Colonic mucosa (tissue), 4 donors: ENCODE results near the gene LMLN. TPM values are rescaled to one million over a fixed set of nuclear protein-coding genes. Genes with fewer than 3 reads are reported as not detected.

Source experiments
- DNase-seq: peaks from one replicate; pipeline ENCODE4 v3.0.0-alpha.2; 2020
- H3K27ac ChIP-seq: fragments of 200-600 bp; one replicate; pipeline ENCODE4 v1.8.0; 2021
- H3K27me3 ChIP-seq: fragments of 200-600 bp; one replicate; pipeline ENCODE4 v1.8.0; 2021
- H3K36me3 ChIP-seq: fragments of 200-600 bp; one replicate; pipeline ENCODE4 v1.8.0; 2021
- H3K4me1 ChIP-seq: fragments of 200-600 bp; one replicate; pipeline ENCODE4 v1.8.0; 2021; ENCODE audit warnings: mild to moderate bottlenecking
- H3K4me3 ChIP-seq: fragments of 200-600 bp; one replicate; pipeline ENCODE4 v1.8.0; 2021
- H3K9ac ChIP-seq, 2 donors: one replicate each; pipeline ENCODE4 v1.7.0; 2013; ENCODE audit warnings: control low read depth in 2 of 2, low read depth in 2 of 2, low read length in 2 of 2
- H3K9me3 ChIP-seq: fragments of 200-600 bp; one replicate; pipeline ENCODE4 v1.8.0; 2021
- intact Hi-C: fragments of 100-400 bp; cut with DNase I; formaldehyde crosslinking; loops from one replicate; pipeline ENCODE4 v1.14.1; 2022
- total RNA-seq, 2 donors: library from RNA; stranded (reverse); fragmentation: NEBNext Ultra II Directional in 1 of 2; extraction: Animal tissue kit (Norgen Biotek cat#: 25700) in 1 of 2; gene quantifications; one replicate each; pipeline ENCODE4 v1.2.1, GENCODE V29; 2021
- TF ChIP-seq, protein P1 (sequence below): fragments of 200-600 bp; IDR thresholded peaks from one replicate; pipeline ENCODE4 v1.8.0; 2022; ENCODE audit warnings: antibody characterized with exemption, mild to moderate bottlenecking
- donor health status: healthy.
- donor health status: DM: no; HTN: no; CAD: no.
- donor health status: DM: no; HTN: no; CAD: no.

LMLN gene
- total RNA-seq, 2 donors from 2014 or later = 5.0 to 5.9 TPM

DNA sequence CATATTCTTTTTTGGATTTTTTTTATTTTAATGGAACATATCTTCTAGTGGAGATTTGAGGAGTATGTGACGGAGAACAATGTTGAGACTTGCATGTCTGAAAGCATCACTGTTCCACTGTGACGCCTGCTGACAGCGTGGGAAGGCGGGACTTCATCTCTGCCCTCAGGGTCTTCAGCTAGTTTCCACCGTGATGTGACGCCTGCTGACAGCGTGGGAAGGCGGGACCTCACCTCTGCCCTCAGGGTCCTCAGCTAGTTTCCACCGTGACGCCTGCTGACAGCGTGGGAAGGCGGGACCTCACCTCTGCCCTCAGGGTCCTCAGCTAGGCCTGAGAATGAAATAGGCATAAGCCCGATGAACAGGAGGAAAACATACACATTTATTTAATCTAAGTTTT, 70.7 kb downstream of the LMLN start:
- Histone ChIP-seq H3K4me1 (no peaks in the 10 kb centered on the region), H3K4me3 (no peak overlapping the region), H3K9ac (no peak overlapping the region), H3K27ac (no peak overlapping the region), H3K27me3 (no peaks in the 10 kb centered on the region), H3K36me3 (no peaks in the 10 kb centered on the region), H3K9me3 (no peaks in the 10 kb centered on the region)
- intact Hi-C loops = no loop called here
- no peak for DNase-seq
- TF ChIP-seq, protein P1, sequence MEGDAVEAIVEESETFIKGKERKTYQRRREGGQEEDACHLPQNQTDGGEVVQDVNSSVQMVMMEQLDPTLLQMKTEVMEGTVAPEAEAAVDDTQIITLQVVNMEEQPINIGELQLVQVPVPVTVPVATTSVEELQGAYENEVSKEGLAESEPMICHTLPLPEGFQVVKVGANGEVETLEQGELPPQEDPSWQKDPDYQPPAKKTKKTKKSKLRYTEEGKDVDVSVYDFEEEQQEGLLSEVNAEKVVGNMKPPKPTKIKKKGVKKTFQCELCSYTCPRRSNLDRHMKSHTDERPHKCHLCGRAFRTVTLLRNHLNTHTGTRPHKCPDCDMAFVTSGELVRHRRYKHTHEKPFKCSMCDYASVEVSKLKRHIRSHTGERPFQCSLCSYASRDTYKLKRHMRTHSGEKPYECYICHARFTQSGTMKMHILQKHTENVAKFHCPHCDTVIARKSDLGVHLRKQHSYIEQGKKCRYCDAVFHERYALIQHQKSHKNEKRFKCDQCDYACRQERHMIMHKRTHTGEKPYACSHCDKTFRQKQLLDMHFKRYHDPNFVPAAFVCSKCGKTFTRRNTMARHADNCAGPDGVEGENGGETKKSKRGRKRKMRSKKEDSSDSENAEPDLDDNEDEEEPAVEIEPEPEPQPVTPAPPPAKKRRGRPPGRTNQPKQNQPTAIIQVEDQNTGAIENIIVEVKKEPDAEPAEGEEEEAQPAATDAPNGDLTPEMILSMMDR = no peak

DNA sequence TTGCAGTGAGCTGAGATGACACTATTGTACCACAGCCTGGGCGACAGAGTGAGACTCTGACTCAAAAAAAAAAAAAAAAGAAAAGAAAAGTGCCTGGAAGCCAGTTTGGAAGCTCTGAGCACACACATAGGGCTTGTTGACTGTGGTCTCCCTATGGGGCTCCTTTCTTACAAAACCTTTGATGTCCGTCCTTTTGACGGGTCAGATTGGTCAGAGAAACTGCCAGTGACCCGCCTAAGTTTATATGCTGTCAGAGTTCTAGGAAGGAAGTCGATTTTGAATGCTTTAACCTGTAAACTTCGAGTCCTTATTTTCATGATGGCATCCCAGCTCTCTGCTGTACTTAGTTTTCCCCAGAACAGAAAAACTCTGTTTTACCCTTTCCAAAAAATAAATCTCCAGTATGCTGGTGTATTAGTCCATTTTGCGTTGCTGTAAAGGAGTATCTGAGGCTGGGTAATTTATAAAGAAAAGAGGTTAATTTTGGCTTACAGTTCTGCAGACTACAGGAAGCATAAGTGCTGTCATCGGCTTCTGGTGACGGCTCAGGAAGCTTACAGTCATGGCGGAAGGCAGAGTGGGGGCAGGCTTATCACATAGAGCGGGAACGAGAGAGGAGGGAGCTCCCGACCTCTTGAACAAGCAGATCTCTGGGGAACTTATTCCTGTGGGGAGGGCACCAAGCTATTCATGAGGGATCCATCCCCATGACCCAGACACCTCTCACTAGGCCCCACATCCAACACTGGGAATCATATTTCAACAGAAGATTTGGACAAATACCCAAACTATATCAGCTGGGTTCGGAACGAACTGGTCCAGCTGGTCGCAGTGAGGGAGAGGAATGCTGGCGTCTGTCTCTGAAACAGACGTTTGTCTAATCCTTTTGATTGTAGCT, 72.3 kb downstream of the LMLN start:
- Histone ChIP-seq H3K9ac (no peak overlapping the region), H3K4me1 (no peaks in the 10 kb centered on the region), H3K27me3 (no peaks in the 10 kb centered on the region), H3K27ac (no peak overlapping the region), H3K9me3 (no peaks in the 10 kb centered on the region), H3K36me3 (no peaks in the 10 kb centered on the region), H3K4me3 (no peak overlapping the region)
- TF ChIP-seq, protein P1 = no peak
- DNase-seq = no peak
- intact Hi-C loops = no loop called here

DNA sequence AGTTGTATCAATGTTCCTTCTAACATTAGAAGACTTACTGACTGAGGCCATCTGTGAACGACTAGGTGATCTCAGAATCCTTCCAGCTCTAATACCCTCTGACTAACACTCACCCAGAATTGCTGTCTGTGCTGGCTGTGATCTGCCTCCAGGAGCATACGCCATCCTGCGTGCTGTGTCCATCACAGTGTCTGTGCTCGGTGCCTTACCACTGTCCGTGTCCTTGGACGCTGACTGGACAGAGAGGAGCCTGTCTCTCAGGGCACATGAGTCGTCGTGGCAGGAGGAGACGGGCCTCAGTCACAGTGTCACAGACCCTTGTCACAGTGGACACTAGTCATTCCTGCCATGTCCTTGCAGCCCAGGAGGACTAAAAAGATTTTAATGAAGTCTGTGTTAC, 83.1 kb downstream of the LMLN start:
- H3K9me3 ChIP-seq = no peaks in the 10 kb centered on the region
- no peak overlapping the region for H3K27ac ChIP-seq
- H3K36me3 ChIP-seq = no peaks in the 10 kb centered on the region
- H3K27me3 ChIP-seq = no peaks in the 10 kb centered on the region
- H3K9ac ChIP-seq = no peak overlapping the region
- intact Hi-C loops = no loop called here
- H3K4me1 ChIP-seq = no peaks in the 10 kb centered on the region
- no peak overlapping the region for H3K4me3 ChIP-seq
- DNase-seq = no peak
- TF ChIP-seq, protein P1 = no peak

DNA sequence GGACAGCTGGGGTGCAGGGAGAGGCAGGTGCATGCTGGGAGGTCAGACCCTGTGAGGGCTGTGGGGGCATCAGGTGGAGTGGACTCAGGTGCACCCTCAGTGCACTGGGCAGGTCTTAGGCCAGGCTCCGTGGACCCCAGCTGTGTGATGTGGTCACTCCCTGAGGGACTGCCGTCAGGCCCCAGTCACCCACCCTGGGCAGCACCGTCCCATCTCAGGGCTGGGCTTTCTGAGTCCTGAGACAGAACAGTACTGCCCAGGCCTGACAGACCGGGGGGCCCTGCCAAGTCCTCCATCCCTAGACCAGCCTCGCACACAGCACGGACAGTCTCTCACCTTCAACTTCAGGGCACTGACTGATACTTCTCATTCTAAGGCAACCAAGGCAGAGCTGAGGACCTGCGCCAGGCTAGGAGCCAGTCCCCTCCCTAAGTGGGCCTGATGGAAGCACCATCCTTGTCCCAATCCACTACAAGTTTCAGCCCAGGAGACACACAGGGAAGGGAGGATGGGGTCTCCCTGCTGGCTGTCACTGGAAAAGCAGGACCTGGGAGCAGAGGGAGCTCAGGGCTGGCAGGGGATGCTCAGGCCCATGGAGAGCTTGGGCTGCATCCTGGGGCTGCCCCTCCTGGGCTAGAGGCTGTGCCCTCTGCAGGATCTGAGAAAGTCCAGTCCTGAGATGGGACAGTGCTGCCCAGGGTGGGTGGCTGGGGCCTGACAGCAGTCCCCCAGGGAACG, 86.3 kb downstream of the LMLN start:
- TF ChIP-seq, protein P1 = no peak
- H3K27me3 ChIP-seq = no peaks in the 10 kb centered on the region
- H3K4me1 ChIP-seq = no peaks in the 10 kb centered on the region
- no peaks in the 10 kb centered on the region for H3K36me3 ChIP-seq
- H3K9ac ChIP-seq = no peak overlapping the region
- H3K27ac ChIP-seq = no peak overlapping the region
- intact Hi-C loops = no loop called here
- H3K9me3 ChIP-seq = no peaks in the 10 kb centered on the region
- DNase-seq = no peak
- H3K4me3 ChIP-seq = no peak overlapping the region

DNA sequence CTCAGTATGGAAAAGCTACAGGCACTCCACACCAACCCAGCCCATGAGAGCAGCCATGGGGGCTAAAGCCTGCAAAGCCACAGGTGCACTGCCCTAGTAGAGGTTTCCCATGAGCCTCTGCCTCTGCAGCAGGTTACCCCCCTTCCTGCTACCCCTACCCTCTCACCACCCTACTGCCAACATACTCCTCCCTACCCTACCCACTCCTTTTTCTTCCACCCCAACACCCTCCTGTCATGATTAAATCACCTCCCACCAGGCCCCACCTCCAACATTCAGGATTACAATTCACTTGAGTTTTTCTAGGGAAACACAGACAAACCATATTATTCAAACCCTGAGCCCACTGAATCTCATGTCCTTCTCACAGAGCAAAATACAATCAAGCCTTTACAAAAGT, 88.4 kb downstream of the LMLN start:
- Histone ChIP-seq H3K36me3 (no peaks in the 10 kb centered on the region), H3K4me3 (no peak overlapping the region), H3K9me3 (no peaks in the 10 kb centered on the region), H3K27me3 (no peaks in the 10 kb centered on the region), H3K27ac (no peak overlapping the region), H3K4me1 (no peaks in the 10 kb centered on the region), H3K9ac (no peak overlapping the region)
- intact Hi-C loops = no loop called here
- no peak for DNase-seq
- TF ChIP-seq, protein P1 = no peak
